Fibroblast of skin of right quadriceps (primary cell): ENCODE measurements around the gene FRA10AC1.

Experiments
- DNase-seq: peaks from one replicate; pipeline ENCODE4 v3.0.0-alpha.2; 2013

FRA10AC1 gene

DNA sequence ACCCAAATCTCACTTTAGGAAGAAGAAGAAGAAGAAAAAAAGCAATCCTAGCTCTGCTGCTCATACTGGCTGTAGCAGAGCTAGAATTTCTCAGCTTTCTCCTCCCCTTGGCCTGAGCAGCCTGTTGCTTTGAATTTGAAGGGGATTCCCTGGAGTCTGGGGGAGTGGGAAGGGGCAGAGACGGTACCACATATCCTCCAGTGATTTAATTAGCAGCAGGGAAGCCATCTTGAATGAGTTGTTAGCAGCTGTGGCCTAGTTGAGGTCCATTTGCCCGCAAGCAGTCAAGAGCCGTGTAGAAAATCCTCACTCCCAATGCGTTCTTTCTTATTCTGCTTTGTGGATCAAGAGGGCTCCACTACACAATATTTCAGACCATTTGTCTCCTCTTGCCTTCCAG lies 73.5 kb downstream of the FRA10AC1 start:
- DNase-seq: no peak

DNA sequence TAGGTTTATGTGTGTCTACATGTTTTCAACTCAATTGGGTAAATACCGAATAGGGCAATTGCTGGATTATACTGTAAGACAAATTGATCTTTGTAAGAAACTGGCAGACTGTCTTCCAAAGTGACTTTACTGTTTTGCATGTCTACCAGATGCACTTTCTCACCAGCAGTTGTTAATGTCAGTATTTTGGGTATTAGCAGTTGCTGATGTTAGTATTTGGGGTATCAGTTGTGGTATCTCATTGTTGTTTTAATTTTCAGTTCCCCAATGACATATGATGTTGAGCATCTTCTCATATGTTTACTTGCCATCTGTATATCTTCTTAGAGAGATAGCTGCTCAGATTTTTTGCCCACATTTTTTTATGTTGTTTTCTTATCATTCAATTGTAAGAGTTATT lies 79.5 kb downstream of the FRA10AC1 start:
- no peak for DNase-seq

DNA sequence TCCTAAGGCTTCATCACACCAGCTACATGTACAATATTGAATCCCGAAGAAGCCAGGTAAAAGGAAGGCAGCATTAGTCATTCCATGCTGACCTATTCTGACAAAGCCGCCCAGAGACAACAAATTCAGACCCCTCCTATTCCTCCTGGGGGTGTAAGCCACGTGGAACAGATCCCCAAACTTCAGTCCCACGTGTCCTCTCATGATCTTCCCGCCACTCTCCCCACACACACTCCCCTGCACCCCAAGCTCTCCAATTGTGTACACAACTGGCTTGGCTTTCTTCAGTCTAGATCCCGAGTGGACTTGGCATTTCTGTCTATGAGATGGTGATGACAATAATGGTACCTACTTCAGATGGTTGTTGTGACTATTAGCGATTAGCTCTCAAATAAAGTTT lies 81.5 kb downstream of the FRA10AC1 start:
- no peak for DNase-seq
